ENCODE results near the gene SMC1A.
A peak's percentile ranks its signal among the peaks of the same experiment; 100 is the strongest.
"Not testable (repeated sequence)": the region's sequence is repeated elsewhere in the genome, so short reads cannot be mapped to it uniquely, and the experiment has no call there.

The SMC1A gene

DNA sequence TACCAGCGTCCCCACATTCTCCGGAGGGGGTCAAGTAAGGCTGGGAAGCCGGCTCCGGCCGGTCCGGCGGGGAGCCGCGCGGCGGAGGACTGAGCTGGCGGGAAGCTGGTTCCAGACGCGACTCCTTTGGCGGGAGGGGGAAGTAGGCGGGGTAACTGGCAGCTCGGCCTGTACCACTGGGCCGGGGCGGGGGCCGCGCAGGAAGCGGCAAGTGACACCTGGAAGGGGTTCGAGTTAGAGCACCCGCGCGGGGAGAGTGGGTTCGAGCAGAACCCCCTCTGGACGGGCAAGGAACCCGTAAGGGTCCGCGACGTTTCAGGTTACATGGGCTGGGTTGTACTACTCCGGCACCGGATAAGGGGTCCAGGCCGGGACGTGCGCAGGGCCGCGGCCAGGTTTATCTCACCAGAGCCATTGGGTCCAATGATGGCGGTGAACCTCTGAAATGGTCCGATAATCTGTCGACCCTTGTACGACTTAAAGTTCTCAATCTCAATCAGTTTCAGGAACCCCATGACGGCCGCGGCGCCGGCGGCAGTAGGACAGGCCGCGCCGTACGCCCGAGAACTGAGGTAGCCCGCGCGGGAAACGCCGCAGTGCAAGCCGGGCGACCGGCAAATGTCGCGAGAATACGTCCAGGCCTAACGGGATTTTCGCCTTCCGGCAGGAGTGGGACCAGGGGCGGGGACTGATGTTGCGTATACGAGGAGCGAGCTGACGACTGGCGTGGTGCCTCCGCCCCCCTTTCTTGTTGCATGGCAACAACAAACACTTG is at the start of gene SMC1A:
Gene SMC1A (minus strand): TSS at position 569 of the 775 bp plus-strand sequence. CDS start 54 bp downstream, at position 515.
- H3K27ac ChIP-seq: peak within 1 kb of the TSS; percentile 63
- TF ChIP-seq, protein P1, sequence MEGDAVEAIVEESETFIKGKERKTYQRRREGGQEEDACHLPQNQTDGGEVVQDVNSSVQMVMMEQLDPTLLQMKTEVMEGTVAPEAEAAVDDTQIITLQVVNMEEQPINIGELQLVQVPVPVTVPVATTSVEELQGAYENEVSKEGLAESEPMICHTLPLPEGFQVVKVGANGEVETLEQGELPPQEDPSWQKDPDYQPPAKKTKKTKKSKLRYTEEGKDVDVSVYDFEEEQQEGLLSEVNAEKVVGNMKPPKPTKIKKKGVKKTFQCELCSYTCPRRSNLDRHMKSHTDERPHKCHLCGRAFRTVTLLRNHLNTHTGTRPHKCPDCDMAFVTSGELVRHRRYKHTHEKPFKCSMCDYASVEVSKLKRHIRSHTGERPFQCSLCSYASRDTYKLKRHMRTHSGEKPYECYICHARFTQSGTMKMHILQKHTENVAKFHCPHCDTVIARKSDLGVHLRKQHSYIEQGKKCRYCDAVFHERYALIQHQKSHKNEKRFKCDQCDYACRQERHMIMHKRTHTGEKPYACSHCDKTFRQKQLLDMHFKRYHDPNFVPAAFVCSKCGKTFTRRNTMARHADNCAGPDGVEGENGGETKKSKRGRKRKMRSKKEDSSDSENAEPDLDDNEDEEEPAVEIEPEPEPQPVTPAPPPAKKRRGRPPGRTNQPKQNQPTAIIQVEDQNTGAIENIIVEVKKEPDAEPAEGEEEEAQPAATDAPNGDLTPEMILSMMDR (conservative IDR thresholded peaks at IDR 0.05): no peak

DNA sequence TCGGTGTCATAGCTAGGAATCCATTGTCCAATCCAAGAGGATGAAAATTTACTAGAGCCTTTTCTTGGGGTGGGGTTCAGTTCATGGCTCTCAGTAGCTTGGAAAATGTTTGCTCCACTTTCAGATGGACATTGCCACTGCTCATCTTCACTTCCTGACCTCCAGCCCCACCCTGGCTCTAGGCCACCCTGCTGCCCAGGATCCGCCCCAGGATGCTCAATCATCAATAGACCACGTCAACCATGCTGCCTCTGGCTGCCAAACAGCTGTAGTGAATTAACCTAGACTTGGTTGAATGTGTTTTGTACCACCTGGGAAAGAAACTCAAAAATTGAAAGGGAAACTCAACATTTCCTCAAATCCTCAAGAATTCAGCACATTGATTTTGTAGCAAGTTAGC is 48.9 kb upstream of the SMC1A start:
- TF ChIP-seq, protein P1 (conservative IDR thresholded peaks at IDR 0.05): no peak
- H3K27ac ChIP-seq: no peak overlapping the region

DNA sequence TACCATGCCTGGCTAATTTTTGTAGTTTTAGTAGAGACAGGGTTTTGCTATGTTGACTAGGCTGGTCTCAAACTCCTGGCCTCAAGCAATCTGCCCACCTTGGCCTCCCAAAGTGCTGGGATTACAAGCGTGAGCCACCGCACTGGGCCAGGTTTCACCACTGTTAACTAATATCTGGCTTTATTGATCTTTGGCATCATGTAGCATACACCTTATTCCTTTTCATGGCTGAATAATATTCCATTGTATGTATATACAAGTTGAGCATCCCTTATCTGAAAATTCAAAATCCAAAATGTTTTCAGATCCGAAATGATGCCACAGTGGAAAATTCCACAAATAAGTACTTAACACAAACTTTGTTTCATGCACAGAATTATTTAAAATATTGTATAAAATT is 46.2 kb upstream of the SMC1A start:
- not testable (repeated sequence) for H3K27ac ChIP-seq

DNA sequence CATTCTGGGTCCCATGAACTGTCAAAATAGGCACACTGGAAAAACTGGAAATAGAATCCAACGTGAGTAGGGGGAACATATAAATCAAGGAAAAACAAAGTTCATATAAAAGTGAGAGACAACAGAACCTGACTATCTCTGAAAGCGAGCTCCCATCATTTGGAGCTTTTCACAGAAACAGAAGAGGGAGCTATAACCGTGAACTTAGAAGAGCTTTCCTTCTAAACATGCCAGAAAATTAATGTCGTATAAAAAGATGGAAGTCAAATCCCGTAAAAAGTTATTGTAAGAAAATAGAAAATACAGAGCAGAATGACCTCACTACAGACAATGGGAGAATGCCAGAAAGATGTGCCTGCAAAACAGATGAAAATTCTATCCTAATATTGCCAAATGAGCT is 35.6 kb upstream of the SMC1A start:
- TF ChIP-seq, protein P1 (conservative IDR thresholded peaks at IDR 0.05): peak; percentile 26; the same call in 1 of the 2 replicates
- no peak overlapping the region for H3K27ac ChIP-seq

DNA sequence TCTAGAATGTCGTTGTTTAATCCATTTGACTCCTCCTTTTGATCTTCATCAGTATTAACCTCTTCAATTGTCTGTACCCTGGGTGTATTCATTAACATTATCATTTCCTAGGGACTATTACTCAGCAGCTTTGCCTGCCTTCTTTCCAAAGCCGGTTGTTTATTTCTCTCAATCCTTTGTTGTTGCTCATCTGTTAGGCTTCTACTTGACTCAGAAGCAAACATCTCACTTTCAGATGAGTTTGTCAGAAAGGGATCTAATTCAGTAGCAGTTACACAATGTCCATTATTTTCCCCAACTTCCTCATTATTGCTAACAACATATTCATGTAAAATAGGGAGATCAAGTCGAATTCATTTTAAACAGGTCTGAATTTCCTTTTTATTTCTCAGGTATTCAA is 33.8 kb upstream of the SMC1A start:
- TF ChIP-seq, protein P1 (conservative IDR thresholded peaks at IDR 0.05): no peak
- no peak overlapping the region for H3K27ac ChIP-seq

DNA sequence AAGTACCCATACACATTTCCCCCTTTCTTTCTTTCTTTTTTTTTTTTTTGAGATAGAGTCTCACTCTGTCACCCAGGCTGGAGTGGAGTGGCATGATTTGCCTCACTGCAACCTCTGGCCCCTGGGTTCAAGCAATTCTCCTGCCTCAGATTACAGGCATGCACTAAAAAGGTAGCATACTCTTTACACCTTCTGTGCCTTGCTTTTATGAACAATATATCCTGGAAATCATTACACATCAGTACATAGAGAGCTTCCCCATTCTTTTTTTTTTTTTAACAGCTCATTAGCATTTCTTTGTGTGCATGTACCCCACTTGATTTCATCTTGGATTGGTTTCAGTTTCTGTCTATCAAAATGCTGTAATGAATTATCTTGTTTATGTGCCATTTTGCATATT is 30.4 kb upstream of the SMC1A start:
- TF ChIP-seq, protein P1 (conservative IDR thresholded peaks at IDR 0.05): no peak
- H3K27ac ChIP-seq: no peak overlapping the region

DNA sequence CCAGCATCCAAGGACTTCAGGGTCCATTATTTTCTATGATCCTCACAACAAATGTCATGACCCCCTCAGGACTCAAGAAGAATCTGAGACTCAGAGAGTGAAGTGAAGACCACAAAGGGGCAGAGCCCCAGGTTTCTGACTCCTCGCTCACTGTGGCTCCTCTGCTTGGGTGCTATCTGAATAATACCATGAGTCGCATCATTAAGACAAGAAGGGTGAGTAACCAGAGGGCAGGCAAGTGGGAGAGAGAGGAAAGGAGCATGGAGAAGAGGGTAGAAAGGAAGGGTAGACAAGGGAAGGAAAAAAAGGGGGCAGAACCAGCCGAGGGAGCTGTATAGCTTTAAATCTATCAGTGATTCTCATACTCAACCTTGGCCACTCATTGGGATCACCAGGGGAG is 27.2 kb upstream of the SMC1A start:
- TF ChIP-seq, protein P1 (conservative IDR thresholded peaks at IDR 0.05): no peak
- no peak overlapping the region for H3K27ac ChIP-seq

DNA sequence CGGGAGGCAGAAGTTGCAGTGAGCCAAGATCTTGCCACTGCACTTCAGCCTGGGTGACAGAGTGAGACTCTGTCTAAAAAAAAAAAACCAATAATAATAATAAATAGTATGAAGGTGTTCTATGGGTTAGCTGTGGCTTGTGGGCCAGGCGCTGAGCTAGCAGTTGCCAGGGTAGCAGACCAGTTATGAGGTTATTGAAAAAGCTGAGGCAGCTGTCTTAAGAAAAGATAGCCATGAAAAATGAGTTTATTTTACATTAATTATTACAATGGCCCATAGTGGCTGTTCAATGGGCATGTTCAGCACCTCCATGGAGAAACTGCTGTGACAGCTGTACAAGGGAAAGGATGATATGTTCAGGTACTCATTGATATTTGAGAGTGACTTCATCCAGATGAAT is 25.0 kb upstream of the SMC1A start:
- H3K27ac ChIP-seq: no peak overlapping the region
- TF ChIP-seq, protein P1 (conservative IDR thresholded peaks at IDR 0.05): no peak
